ENCODE measurements around the gene PASK.

The PASK gene

DNA sequence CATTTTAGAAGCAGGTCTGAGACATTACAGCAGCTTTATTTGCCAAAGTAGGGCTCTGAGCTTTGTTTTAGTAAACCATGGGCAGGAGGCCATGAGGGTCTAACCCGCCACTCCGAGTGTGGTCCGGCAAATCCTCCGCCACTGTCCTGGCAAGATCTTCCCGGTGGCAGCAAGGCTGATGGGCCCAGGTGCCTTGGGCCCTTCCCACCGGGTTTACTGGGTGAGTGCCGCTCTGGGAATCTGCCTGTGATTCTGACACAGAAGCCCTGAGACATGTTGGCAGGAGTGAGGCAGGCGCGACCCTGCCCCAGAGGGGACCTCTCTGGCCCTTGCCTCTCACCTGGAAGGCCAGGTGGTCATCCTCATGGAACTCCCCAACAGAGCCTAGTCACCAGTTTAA lies 77.1 kb downstream of the PASK start:
- Histone ChIP-seq H3K27ac (no peak overlapping the region), H3K4me3 (no peak overlapping the region)

- Histone ChIP-seq H3K27ac (no peak overlapping the region), H3K4me3 (no peak overlapping the region)
These were observed 77.6 kb downstream of the PASK start for GRCh38 chr2:241071677-241072111.

DNA sequence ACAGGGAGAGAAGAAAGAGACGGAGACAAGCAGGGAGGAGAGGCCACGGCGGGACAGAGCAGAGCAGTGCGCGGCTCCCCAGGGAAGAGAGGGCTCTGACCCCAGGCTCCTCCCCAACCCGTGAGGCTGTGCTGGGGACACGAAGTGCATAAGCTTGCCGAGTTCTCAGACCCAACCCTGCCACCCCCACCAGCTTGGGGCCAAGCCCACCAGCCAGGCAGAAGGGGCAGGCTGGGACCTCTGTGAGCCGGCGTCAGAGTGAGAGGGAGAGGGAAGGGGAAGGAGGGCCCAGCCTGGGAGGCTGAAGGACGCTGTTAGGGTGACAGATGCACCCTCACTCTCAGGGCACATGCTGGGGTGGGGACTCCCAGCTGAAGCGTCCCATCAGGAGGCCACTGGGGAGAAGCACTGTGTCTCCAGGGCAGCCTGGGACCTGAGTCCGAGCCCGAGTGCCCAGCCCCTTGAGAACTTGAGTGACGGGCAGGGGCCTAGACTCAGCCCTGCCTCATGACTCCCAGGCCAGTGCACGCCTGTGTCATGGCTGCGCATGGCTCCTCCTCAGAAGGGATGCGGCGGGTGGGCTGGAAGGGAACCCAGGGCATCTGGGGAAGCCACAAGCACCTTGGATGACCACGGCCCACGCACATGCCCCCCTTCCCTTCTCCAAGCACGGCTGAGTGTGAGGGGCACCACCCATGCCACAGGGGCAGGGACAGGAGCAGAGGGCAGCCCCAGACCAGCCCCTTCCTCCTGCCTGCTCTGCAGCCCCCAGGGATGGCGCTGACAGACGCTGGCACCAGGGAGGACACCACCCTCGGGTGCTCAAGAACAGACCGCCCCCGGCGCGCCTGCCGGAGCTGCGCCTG lies 78.2 kb downstream of the PASK start:
- no peak overlapping the region for H3K27ac ChIP-seq

DNA sequence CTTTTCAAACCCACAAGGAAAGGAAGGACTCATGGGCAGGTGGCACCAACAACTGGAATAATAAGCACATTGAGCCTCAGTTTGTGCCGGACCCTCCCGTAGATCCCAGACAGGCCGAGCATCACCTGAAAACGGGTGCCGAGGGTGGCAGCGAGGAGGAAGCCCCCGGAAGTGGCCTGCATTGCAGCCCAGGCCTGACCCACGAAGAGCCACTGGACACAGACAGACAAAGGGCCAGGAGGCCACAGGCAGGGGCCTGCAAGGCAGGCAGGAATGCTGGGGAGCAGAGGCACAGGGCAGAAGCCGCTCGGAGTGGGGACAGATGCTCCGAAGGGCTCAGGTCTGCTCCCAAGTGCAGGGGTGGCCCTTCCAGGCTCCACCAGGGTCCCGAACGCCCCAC lies 78.9 kb downstream of the PASK start:
- H3K4me3 ChIP-seq: no peak overlapping the region
- H3K27ac ChIP-seq: no peak overlapping the region

More for the DNA sequence above, 78.2 kb downstream of the PASK start:
- H3K4me3 ChIP-seq: no peak overlapping the region

DNA sequence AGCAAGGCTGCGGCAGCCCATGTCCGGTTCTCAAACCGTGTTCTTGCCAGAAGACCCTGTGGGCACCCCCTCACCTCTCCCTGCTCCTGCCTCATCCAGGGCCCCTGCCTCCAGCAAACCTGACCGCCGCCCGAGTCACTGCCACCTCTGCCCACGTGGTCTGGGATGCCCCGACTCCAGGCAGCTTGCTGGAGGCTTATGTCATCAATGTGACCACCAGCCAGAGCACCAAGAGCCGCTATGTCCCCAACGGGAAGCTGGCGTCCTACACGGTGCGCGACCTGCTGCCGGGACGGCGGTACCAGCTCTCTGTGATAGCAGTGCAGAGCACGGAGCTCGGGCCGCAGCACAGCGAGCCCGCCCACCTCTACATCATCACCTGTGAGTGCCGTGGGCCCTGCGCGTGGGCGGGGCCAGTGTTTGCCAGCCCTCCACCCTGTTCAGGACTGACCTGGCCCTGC lies 79.4 kb downstream of the PASK start:
- Histone ChIP-seq H3K4me3 (no peak overlapping the region), H3K27ac (no peak overlapping the region)

DNA sequence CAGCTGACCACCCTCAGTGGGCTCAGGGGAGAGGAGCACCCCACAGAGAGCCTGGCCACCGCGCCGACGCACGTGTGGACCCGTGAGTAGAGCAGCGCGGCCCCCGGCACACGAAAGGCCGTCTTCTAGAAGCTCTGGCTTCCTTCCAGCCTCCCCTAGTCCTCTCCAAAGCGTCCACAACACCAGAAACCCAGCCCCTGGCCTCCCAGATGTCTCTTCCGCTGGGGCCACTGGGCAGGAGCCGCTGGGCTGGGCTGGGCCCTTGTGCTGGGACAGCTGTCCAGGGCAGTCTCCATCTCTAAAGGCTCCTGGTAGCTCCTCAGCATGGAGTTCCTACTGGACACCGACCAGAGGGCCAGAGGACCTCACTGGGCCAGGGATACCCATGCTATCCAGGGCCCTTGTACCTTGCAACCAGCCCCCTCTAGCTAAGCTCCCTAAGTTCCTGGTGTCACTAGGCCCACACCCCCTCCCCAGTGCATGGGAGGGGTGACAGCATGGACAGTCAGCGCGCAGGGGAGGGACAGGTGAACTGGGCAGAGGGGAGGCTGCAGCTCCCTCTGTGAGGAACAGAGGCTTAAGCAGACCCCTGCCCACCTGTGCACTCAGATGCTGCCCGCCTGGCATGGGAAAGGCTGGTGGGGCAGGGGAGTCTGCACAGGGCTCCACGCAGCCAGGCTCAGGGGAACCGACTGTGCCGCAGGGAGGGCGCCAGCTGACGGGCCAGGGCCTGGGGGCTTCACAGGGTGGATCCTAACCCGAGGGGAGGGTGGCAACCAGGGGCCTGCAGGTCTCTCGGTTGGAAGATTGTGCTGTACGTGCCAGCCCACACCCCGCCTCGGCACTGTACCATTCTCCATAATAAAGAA lies 80.1 kb downstream of the PASK start:
- H3K4me3 ChIP-seq: no peak overlapping the region
- no peak overlapping the region for H3K27ac ChIP-seq

GRCh38 chr2:241068136-241068941 lies 80.9 kb downstream of the PASK start:
- H3K4me3 ChIP-seq: no peak overlapping the region
- no peak overlapping the region for H3K27ac ChIP-seq

DNA sequence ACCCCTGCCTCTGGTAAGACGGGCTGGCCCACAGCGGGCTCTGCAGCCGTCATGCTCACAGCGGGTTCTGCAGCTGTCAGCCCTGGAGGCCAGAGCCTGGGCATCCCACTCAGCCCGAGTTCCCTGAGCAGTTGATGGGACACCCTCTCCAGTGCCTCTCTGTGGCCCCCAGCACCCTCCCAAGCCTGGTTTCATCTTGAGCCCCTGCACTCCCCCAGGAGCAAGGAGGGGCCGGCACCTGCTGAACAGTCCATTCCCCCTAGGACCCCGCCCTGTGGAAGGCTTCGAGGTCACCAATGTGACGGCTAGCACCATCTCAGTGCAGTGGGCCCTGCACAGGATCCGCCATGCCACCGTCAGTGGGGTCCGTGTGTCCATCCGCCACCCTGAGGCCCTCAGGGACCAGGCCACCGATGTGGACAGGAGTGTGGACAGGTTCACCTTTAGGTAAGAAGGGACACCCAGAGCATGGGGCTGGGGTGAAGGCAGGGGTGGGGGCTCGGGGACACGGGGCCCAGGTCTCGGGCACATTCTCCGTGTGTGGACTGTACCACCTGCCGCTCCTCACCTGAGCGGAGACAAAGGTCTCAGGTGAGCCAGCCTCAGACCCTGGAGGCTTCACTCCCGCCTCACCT lies 81.7 kb downstream of the PASK start:
- Histone ChIP-seq H3K4me3 (no peak overlapping the region), H3K27ac (no peak overlapping the region)

DNA sequence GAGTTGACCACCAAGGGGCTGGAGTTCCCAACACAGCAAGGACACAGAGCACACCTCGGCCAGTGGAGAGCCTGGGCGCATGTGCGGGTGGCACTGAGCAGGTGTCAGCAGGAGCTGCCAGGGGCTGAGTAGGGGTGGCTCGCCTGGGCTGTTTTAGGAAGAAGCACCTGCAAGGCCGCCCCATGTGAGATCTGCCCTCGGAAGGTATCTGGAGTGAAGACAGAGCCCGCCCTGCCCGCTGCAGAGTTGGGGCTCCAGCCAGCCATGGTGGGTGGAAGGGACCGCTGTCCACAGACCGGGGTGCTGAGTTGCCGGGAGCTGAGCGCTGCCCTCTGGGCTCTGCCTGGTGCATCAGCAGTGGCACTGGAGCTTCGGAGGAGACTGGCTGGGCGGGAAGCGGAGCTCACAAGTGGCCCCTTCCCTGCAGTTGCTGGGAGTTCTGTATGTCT lies 82.4 kb downstream of the PASK start:
- Histone ChIP-seq H3K27ac (no peak overlapping the region), H3K4me3 (no peak overlapping the region)

GRCh38 chr2:241066171-241066892 lies 82.9 kb downstream of the PASK start:
- Histone ChIP-seq H3K27ac (no peak overlapping the region), H3K4me3 (no peak overlapping the region)

GRCh38 chr2:241065355-241065803 lies 83.9 kb downstream of the PASK start:
- no peak overlapping the region for H3K27ac ChIP-seq

GRCh38 chr2:241064802-241065354 lies 84.4 kb downstream of the PASK start:
- no peak overlapping the region for H3K4me3 ChIP-seq
- peak overlapping the region in 1 of 21 experiments; percentile 4 for H3K27ac ChIP-seq

More at GRCh38 chr2:241065355-241065803, 83.9 kb downstream of the PASK start:
- H3K4me3 ChIP-seq: no peak overlapping the region

DNA sequence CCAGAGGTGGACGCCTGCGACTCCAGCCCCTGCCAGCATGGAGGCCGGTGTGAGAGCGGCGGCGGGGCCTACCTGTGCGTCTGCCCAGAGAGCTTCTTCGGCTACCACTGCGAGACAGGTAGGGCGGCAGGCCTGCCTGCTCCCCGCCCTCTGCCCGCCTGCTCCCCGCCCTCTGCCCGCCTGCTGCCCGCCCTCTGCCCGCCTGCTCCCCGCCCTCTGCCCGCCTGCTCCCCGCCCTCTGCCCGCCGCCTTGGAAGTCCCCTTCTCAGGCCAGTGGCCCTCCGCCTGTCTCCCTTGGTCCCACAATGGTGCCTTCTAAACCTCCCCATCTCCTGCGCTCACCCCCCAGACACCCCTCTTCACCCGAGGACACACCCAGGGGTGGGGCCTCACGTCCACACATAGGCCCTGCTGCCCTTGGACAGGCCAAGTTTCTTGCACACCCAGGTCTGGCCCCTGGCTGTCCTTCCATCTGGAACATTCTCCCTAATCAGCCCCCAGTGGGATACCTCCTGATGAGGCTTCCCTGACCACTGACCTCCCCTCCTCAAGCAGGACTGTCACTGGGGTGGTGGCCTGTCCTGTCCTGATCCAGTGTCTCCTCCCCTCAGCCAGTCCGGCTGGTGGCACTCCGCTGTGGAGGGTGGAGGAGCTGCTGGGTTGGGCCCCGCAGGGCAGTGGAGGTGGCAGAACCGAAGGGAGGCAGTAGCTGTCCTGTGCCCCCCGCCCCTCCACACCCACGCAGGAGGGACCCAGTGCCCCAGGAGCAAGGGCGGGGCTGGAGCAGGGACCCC lies 85.1 kb downstream of the PASK start:
- peak overlapping the region in 9 of 21 experiments; percentile 4 to 64 (median 45) for H3K27ac ChIP-seq
- H3K4me3 ChIP-seq: peak overlapping the region; percentile 5 to 41 (median 17)

GRCh38 chr2:241063587-241063986 lies 85.7 kb downstream of the PASK start:
- H3K27ac ChIP-seq: peak overlapping the region in 9 of 21 experiments; percentile 4 to 64 (median 45)
- peak overlapping the region; percentile 5 to 41 (median 17) for H3K4me3 ChIP-seq

GRCh38 chr2:241063093-241063551 lies 86.2 kb downstream of the PASK start:
- Histone ChIP-seq H3K27ac (peak overlapping the region in 7 of 21 experiments; percentile 4 to 67 (median 57)), H3K4me3 (peak overlapping the region; percentile 5 to 41 (median 17))

DNA sequence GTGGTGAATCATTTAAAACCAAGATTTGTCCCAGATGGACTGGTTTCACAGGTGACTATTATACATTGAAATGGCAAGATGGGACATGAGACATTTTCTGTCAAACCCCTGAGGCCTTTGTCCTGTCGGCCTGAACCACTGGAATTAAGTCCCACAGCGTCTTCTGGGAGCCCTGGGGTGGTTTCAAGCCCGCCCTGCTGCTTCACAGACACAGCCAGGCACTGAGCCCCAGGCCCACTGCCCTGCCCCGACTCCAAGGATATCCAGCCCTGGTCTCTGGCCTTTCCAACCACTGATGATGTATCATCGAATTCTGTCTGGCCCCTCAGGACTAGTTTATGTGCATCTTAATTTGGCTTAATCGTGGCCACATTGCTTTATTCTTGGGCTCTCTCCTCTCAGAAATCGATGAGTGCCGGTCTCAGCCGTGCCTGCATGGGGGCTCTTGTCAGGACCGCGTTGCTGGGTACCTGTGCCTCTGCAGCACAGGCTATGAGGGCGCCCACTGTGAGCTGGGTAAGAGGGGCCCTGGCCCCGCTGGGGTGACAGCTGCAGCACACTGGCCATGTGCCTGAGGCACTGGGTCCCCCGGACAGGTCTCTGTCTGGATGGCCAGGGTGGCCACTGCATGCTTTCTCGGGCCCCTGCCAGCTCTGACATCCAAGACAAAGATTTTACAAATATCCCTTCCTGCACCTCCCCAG lies 86.7 kb downstream of the PASK start:
- H3K27ac ChIP-seq: peak overlapping the region in 9 of 21 experiments; percentile 0 to 67 (median 24)
- H3K4me3 ChIP-seq: peak overlapping the region in 3 of 7 experiments; percentile 5 to 41 (median 11)
